GM23338 (cell line): Measurements from ENCODE around the gene TMEM178B. TPM values are rescaled to one million over a fixed set of nuclear protein-coding genes. Genes with fewer than 3 reads are reported as not detected.

Experiments
- ATAC-seq: fragments of 200-7000 bp; cut with Tn5 transposase; 3 replicates; pipeline ENCODE4 v1.9.1; 2020
- DNase-seq: peaks from one replicate; pipeline ENCODE4 v3.0.0-alpha.2; 2015; ENCODE audit warnings: low spot score
- H2AFZ ChIP-seq: fragments of 200-600 bp; sonication (generic); 2 replicates; pipeline ENCODE4 v1.8.0; 2016; ENCODE audit warnings: antibody characterized with exemption, mild to moderate bottlenecking, moderate library complexity
- H3F3A ChIP-seq: fragments of 200-600 bp; sonication (generic); replicated peaks from 2 replicates; pipeline ENCODE4 v1.8.0; 2017; ENCODE audit warnings: antibody characterized with exemption, mixed run types, low read depth
- H3K27ac ChIP-seq: fragments of 200-600 bp; sonication (generic); 2 replicates; pipeline ENCODE4 v1.6.1; 2016; ENCODE audit warnings: low read depth
- H3K27me3 ChIP-seq: fragments of 200-600 bp; sonication (generic); 2 replicates; pipeline ENCODE4 v1.8.0; 2016; ENCODE audit warnings: mild to moderate bottlenecking, mixed run types, moderate library complexity; ENCODE audit not compliant: insufficient read depth
- H3K36me3 ChIP-seq: fragments of 200-600 bp; sonication (generic); 2 replicates; pipeline ENCODE4 v1.8.0; 2016; ENCODE audit warnings: mild to moderate bottlenecking; ENCODE audit not compliant: insufficient read depth
- H3K4me1 ChIP-seq: fragments of 200-600 bp; sonication (generic); 2 replicates; pipeline ENCODE4 v1.8.0; 2016; ENCODE audit warnings: mild to moderate bottlenecking, moderate library complexity; ENCODE audit not compliant: insufficient read depth
- H3K4me2 ChIP-seq: fragments of 200-600 bp; sonication (generic); 2 replicates; pipeline ENCODE4 v1.7.1; 2017; ENCODE audit warnings: mixed run types
- H3K4me3 ChIP-seq: fragments of 200-600 bp; sonication (generic); 2 replicates; pipeline ENCODE4 v1.6.1; 2016; ENCODE audit warnings: mixed run types
- H3K79me2 ChIP-seq: fragments of 200-600 bp; sonication (generic); replicated peaks from 2 replicates; pipeline ENCODE4 v1.8.0; 2017; ENCODE audit warnings: mild to moderate bottlenecking; ENCODE audit not compliant: insufficient read depth
- H3K9me2 ChIP-seq: fragments of 200-600 bp; sonication (generic); 2 replicates; pipeline ENCODE4 v1.8.0; 2017; ENCODE audit not compliant: insufficient read depth
- H4K20me1 ChIP-seq: fragments of 200-600 bp; sonication (generic); replicated peaks from 2 replicates; pipeline ENCODE4 v1.8.0; 2017; ENCODE audit warnings: mild to moderate bottlenecking; ENCODE audit not compliant: insufficient read depth
- H3K27ac Mint-ChIP-seq: 2 replicates; pipeline ENCODE4 v1.8.0; 2020; ENCODE audit warnings: inconsistent platforms, mild to moderate bottlenecking, moderate library complexity, mixed read lengths
- H3K27me3 Mint-ChIP-seq: 3 replicates; pipeline ENCODE4 v1.8.0; 2022; ENCODE audit warnings: low read depth, mild to moderate bottlenecking, moderate library complexity, mixed read lengths, inconsistent platforms; ENCODE audit not compliant: insufficient read depth, poor library complexity
- H3K36me3 Mint-ChIP-seq: 3 replicates; pipeline ENCODE4 v1.8.0; 2021; ENCODE audit warnings: low read depth, mild to moderate bottlenecking, inconsistent platforms, moderate library complexity, mixed read lengths
- H3K4me1 Mint-ChIP-seq: 3 replicates; pipeline ENCODE4 v1.8.0; 2020; ENCODE audit warnings: mild to moderate bottlenecking, inconsistent platforms, mixed read lengths
- H3K4me3 Mint-ChIP-seq: 3 replicates; pipeline ENCODE4 v1.8.0; 2021; ENCODE audit warnings: moderate library complexity, mild to moderate bottlenecking, inconsistent platforms, mixed read lengths
- H3K9me3 Mint-ChIP-seq: 3 replicates; pipeline ENCODE4 v1.8.0; 2020; ENCODE audit warnings: moderate library complexity, mild to moderate bottlenecking, inconsistent platforms, mixed read lengths
- CREB1 ChIP-seq: fragments of 250-450 bp; sonication (Bioruptor Pico); IDR thresholded peaks from 2 replicates; pipeline ENCODE4 v1.5.0; 2020; ENCODE audit warnings: low read depth, mild to moderate bottlenecking, moderate library complexity
- EZH2 ChIP-seq: fragments of 200-600 bp; sonication (generic); IDR thresholded peaks from one replicate; pipeline ENCODE4 v1.8.0; 2017; ENCODE audit warnings: antibody characterized with exemption, mild to moderate bottlenecking, low read depth; ENCODE audit not compliant: unreplicated experiment
- EZH2phosphoT487 ChIP-seq: fragments of 200-600 bp; sonication (generic); IDR thresholded peaks from one replicate; pipeline ENCODE4 v1.8.1; 2018; ENCODE audit warnings: antibody characterized with exemption; ENCODE audit not compliant: unreplicated experiment
- JUNB ChIP-seq: IDR thresholded peaks from one replicate; pipeline ENCODE4 v1.6.1; 2016; ENCODE audit warnings: antibody characterized with exemption; ENCODE audit not compliant: unreplicated experiment
- NANOG ChIP-seq: IDR thresholded peaks from 2 replicates; pipeline ENCODE4 v1.6.1; 2016; ENCODE audit warnings: antibody characterized with exemption, borderline replicate concordance
- POLR2AphosphoS5 ChIP-seq: IDR thresholded peaks from 2 replicates; pipeline ENCODE4 v1.6.1; 2016; ENCODE audit warnings: antibody characterized with exemption, low read depth
- ZNF114 ChIP-seq: fragments of 250-450 bp; sonication (Bioruptor Pico); IDR thresholded peaks from 2 replicates; pipeline ENCODE4 v1.5.0; 2020; ENCODE audit warnings: mild to moderate bottlenecking, moderate library complexity
- polyA plus RNA-seq: library from polyadenylated mRNA; unstranded; fragments of >200 nt; fragmentation: Nextera tagmentation; extraction: Ambion mirVana; gene quantifications from 2 replicates; pipeline ENCODE4 v1.2.1, GENCODE V29; 2016
- total RNA-seq: library from RNA; depleted of rRNA; stranded (reverse); fragments of >200 nt; shearing (Covaris generic); gene quantifications from 2 replicates; pipeline ENCODE4 v1.2.3, GENCODE V29; 2014
- TF ChIP-seq, protein P1 (sequence below): IDR thresholded peaks from one replicate; pipeline ENCODE4 v1.6.1; 2018; ENCODE audit warnings: antibody characterized with exemption; ENCODE audit not compliant: unreplicated experiment
- TF ChIP-seq, protein P2 (sequence below), 2 experiments: fragments of 200-600 bp in 1 of 2; sonication (generic) in 1 of 2; conservative IDR thresholded peaks; 2 replicates each; pipeline versions ENCODE4 v1.5.1 to v1.6.1; 2016 to 2017; ENCODE audit warnings: antibody characterized with exemption in 2 of 2, low read depth in 2 of 2, mild to moderate bottlenecking in 2 of 2, moderate library complexity in 1 of 2

The TMEM178B gene
- total and polyA plus RNA-seq, 2 experiments from 2014 or later: 4.9 to 15.6 TPM

DNA sequence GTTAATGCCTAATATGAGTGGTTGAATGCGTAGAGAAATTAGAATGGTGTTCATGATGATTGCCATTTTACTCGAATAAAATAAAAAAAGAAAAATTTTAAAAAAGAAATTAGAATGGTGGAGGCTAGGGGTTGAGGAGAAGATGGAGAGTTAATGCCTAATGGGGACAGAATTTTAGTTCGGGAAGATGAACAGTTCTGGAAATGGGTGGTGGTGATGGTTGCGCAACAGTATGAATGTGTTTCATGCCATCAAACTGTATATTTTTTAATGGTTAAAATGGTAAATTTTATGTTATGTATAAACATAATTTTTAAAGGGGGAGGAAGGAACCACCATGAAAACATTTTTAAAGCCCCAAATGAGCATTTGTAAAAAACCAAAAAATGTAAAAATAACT lies 337.3 kb downstream of the TMEM178B start:
- H3K27ac ChIP-seq: no peak overlapping the region
- TF ChIP-seq, protein P1, sequence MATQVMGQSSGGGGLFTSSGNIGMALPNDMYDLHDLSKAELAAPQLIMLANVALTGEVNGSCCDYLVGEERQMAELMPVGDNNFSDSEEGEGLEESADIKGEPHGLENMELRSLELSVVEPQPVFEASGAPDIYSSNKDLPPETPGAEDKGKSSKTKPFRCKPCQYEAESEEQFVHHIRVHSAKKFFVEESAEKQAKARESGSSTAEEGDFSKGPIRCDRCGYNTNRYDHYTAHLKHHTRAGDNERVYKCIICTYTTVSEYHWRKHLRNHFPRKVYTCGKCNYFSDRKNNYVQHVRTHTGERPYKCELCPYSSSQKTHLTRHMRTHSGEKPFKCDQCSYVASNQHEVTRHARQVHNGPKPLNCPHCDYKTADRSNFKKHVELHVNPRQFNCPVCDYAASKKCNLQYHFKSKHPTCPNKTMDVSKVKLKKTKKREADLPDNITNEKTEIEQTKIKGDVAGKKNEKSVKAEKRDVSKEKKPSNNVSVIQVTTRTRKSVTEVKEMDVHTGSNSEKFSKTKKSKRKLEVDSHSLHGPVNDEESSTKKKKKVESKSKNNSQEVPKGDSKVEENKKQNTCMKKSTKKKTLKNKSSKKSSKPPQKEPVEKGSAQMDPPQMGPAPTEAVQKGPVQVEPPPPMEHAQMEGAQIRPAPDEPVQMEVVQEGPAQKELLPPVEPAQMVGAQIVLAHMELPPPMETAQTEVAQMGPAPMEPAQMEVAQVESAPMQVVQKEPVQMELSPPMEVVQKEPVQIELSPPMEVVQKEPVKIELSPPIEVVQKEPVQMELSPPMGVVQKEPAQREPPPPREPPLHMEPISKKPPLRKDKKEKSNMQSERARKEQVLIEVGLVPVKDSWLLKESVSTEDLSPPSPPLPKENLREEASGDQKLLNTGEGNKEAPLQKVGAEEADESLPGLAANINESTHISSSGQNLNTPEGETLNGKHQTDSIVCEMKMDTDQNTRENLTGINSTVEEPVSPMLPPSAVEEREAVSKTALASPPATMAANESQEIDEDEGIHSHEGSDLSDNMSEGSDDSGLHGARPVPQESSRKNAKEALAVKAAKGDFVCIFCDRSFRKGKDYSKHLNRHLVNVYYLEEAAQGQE: no peak
- TF ChIP-seq, protein P2, sequence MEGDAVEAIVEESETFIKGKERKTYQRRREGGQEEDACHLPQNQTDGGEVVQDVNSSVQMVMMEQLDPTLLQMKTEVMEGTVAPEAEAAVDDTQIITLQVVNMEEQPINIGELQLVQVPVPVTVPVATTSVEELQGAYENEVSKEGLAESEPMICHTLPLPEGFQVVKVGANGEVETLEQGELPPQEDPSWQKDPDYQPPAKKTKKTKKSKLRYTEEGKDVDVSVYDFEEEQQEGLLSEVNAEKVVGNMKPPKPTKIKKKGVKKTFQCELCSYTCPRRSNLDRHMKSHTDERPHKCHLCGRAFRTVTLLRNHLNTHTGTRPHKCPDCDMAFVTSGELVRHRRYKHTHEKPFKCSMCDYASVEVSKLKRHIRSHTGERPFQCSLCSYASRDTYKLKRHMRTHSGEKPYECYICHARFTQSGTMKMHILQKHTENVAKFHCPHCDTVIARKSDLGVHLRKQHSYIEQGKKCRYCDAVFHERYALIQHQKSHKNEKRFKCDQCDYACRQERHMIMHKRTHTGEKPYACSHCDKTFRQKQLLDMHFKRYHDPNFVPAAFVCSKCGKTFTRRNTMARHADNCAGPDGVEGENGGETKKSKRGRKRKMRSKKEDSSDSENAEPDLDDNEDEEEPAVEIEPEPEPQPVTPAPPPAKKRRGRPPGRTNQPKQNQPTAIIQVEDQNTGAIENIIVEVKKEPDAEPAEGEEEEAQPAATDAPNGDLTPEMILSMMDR (conservative IDR thresholded peaks at IDR 0.05; ENCODE audit: low read depth in 2 of 2): no peak
- TF ChIP-seq EZH2phosphoT487: no peak
- no peak for TF ChIP-seq ZNF114 (CRISPR knock-in tag)
- TF ChIP-seq NANOG: no peak
- no peak for TF ChIP-seq JUNB
- no peak for TF ChIP-seq EZH2
- no peak for TF ChIP-seq CREB1 (CRISPR knock-in tag)
- Mint-ChIP-seq H3K36me3 (no peaks in the 10 kb centered on the region), H3K27ac (no peak overlapping the region), H3K9me3 (no peaks in the 10 kb centered on the region), H3K27me3 (peaks cover 5% of the 10 kb centered on the region), H3K4me3 (no peak overlapping the region), H3K4me1 (peaks cover 52% of the 10 kb centered on the region)
- H3K36me3 ChIP-seq: no peaks in the 10 kb centered on the region
- no peak overlapping the region for H3K4me3 ChIP-seq
- peaks cover 31% of the 10 kb centered on the region for H3K4me1 ChIP-seq
- H3K4me2 ChIP-seq: no peak overlapping the region
- no peak overlapping the region for H2AFZ ChIP-seq
- DNase-seq (no peak), ATAC-seq (no peak)
- no peaks in the 10 kb centered on the region for H3K27me3 ChIP-seq
- H3K9me2 ChIP-seq: no peaks in the 10 kb centered on the region
- no peaks in the 10 kb centered on the region; the same call in 1 of the 2 replicates for H3K79me2 ChIP-seq
- peaks cover 18% of the 10 kb centered on the region for H3F3A ChIP-seq
- H4K20me1 ChIP-seq: 0 out of 2 replicates have a peak, but pooled peaks cover 3% of the 10 kb centered on the region

DNA sequence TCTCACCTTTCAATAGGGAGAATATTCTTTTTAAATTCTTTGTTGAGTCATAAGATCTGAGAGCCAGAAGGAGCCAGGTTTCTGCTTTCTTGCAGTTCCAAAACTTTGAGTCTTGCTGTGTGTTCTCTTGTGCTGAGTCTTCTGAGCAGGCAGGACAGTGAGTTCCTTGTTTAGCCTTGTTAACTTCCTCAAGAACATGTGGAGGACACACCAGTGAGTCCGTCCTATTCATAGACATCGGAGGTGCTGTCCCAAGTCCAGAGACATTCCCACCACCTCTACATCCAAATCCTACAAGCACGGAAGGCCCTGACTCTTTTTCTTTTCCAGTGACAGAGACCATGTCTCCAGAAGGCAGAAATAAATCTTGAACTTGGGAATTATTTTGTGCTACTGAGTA lies 342.1 kb downstream of the TMEM178B start:
- no peak overlapping the region for H3K4me2 ChIP-seq
- H3K27me3 ChIP-seq: no peaks in the 10 kb centered on the region
- no peaks in the 10 kb centered on the region for H3K36me3 Mint-ChIP-seq
- H4K20me1 ChIP-seq: no peaks in the 10 kb centered on the region
- ATAC-seq: no peak
- no peaks in the 10 kb centered on the region; the same call in 1 of the 2 replicates for H3K36me3 ChIP-seq
- peak overlapping the region; percentile 68; the same call in 1 of the 2 replicates for H3K27ac Mint-ChIP-seq
- no peak overlapping the region for H3K27ac ChIP-seq
- H3K79me2 ChIP-seq: no peaks in the 10 kb centered on the region; the same call in 1 of the 2 replicates
- H3K27me3 Mint-ChIP-seq: no peaks in the 10 kb centered on the region
- no peak overlapping the region for H2AFZ ChIP-seq
- no peaks in the 10 kb centered on the region for H3K9me3 Mint-ChIP-seq
- no peaks in the 10 kb centered on the region for H3F3A ChIP-seq
- no peak overlapping the region for H3K4me3 Mint-ChIP-seq
- H3K4me3 ChIP-seq: no peak overlapping the region
- peaks cover 24% of the 10 kb centered on the region for H3K4me1 Mint-ChIP-seq
- H3K9me2 ChIP-seq: 0 out of 2 replicates have a peak, but pooled peaks cover 3% of the 10 kb centered on the region
- no peak for DNase-seq
- no peaks in the 10 kb centered on the region; the same call in 1 of the 2 replicates for H3K4me1 ChIP-seq
- TF ChIP-seq POLR2AphosphoS5 (no peak), EZH2phosphoT487 (no peak), CREB1 (CRISPR knock-in tag) (no peak), EZH2 (no peak)
- TF ChIP-seq, protein P1: no peak
